RWPE2 (cell line): Measurements from ENCODE around the gene TTC39A.
"Not testable (repeated sequence)": the region's sequence is repeated elsewhere in the genome, so short reads cannot be mapped to it uniquely, and the experiment has no call there.

Experiments
- ATAC-seq: fragments of 200-7000 bp; cut with Tn5 transposase; 3 replicates; pipeline ENCODE4 v1.9.1; 2021; ENCODE audit warnings: low read depth
- DNase-seq: peaks from one replicate; pipeline ENCODE4 v3.0.0-alpha.2; 2020; ENCODE audit warnings: low spot score
- H3K27ac ChIP-seq: fragments of 450-650 bp; 2 replicates; pipeline ENCODE4 v1.5.1; 2017; ENCODE audit warnings: mild to moderate bottlenecking; ENCODE audit not compliant: poor library complexity, severe bottlenecking
- H3K27me3 ChIP-seq: fragments of 250-450 bp; sonication (Bioruptor Pico); 2 replicates; pipeline ENCODE4 v1.5.1; 2021; ENCODE audit warnings: mild to moderate bottlenecking, moderate library complexity; ENCODE audit not compliant: insufficient read depth, poor library complexity, severe bottlenecking
- H3K36me3 ChIP-seq: fragments of 250-450 bp; sonication (Bioruptor Pico); 2 replicates; pipeline ENCODE4 v1.5.1; 2020; ENCODE audit warnings: low read depth, mild to moderate bottlenecking, moderate library complexity
- H3K4me1 ChIP-seq: fragments of 250-450 bp; sonication (Bioruptor Pico); 2 replicates; pipeline ENCODE4 v1.5.1; 2021; ENCODE audit warnings: mild to moderate bottlenecking, moderate library complexity; ENCODE audit not compliant: insufficient read depth, poor library complexity, severe bottlenecking
- H3K4me3 ChIP-seq: fragments of 250-450 bp; sonication (Bioruptor Pico); 2 replicates; pipeline ENCODE4 v1.5.1; 2021; ENCODE audit warnings: mild to moderate bottlenecking, moderate library complexity; ENCODE audit not compliant: severe bottlenecking
- H3K9me3 ChIP-seq: fragments of 250-450 bp; sonication (Bioruptor Pico); 2 replicates; pipeline ENCODE4 v1.5.1; 2021; ENCODE audit warnings: mild to moderate bottlenecking, moderate library complexity; ENCODE audit not compliant: severe bottlenecking
- TF ChIP-seq, protein P1 (sequence below): fragments of 450-650 bp; IDR thresholded peaks from one replicate; pipeline ENCODE4 v1.5.1; 2017; ENCODE audit warnings: mild to moderate bottlenecking, moderate library complexity; ENCODE audit not compliant: poor library complexity, severe bottlenecking

The TTC39A gene

DNA sequence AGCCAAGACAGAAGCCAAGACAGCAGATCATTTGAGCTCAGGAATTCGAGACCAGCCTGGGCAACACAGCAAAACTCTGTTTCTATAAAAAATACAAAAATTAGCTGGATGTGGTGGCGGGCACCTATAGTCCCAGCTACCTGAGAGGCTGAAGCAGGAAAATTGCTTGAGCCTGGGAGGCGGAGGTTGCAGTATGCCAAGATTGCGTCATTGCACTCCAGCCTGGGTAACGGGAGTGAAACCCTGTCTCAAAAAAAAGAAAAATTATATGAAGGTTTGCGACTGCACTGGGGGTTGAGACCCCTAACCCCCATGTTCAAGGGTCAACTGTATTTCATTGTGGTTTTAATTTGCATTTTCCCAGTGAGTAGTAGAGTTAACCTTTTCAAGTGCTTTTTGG, 78.0 kb downstream of the TTC39A start:
- Histone ChIP-seq H3K4me3 (no peak overlapping the region), H3K9me3 (no peaks in the 10 kb centered on the region), H3K36me3 (peaks cover 3% of the 10 kb centered on the region; the same call in 1 of the 2 replicates), H3K4me1 (no peaks in the 10 kb centered on the region), H3K27ac (no peak overlapping the region), H3K27me3 (no peaks in the 10 kb centered on the region)
- TF ChIP-seq, protein P1, sequence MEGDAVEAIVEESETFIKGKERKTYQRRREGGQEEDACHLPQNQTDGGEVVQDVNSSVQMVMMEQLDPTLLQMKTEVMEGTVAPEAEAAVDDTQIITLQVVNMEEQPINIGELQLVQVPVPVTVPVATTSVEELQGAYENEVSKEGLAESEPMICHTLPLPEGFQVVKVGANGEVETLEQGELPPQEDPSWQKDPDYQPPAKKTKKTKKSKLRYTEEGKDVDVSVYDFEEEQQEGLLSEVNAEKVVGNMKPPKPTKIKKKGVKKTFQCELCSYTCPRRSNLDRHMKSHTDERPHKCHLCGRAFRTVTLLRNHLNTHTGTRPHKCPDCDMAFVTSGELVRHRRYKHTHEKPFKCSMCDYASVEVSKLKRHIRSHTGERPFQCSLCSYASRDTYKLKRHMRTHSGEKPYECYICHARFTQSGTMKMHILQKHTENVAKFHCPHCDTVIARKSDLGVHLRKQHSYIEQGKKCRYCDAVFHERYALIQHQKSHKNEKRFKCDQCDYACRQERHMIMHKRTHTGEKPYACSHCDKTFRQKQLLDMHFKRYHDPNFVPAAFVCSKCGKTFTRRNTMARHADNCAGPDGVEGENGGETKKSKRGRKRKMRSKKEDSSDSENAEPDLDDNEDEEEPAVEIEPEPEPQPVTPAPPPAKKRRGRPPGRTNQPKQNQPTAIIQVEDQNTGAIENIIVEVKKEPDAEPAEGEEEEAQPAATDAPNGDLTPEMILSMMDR = no peak
- no peak for DNase-seq
- no peak for ATAC-seq

DNA sequence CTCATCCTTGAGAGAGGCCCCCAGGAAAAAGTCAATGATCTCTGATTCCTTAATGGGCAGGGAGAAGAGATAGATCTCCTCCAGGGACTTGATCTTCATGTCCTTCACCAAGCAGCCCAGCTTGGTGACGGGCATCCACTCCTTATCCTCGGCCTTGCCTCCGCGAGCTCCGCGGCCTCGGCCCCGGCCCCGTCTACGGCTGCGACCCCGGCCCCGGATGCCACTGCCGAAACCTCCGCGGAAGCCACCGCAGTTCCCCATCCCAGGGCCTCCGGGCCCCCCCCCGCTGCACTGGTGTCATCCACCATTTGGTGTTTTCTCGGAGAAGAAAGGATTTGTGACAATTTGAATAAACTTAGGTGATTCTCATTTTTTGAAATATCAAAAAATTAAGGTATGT, 79.2 kb downstream of the TTC39A start:
- H3K9me3 ChIP-seq, H3K36me3 ChIP-seq, H3K27ac ChIP-seq, H3K4me3 ChIP-seq, ATAC-seq, DNase-seq, H3K4me1 ChIP-seq, H3K27me3 ChIP-seq: not testable (repeated sequence)

DNA sequence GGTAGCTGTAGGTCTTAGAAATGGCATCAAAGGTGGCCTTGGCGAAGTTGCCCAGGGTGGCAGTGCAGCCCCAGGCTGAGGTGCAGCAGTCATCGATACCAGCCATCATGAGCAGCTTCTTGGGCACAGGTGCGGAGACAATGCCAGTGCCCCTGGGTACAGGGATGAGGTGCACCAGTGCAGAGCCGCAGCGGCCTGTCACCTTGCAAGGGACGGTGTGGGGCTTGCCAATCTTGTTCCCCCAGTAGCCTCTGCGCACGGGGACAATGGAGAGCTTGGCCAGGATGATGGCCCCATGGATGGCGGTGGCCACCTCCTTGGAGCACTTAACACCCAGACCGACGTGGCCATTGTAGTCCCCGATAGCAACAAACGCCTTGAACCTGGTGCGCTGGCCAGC, 79.6 kb downstream of the TTC39A start:
- not testable (repeated sequence) for H3K4me3 ChIP-seq, H3K36me3 ChIP-seq, H3K9me3 ChIP-seq, ATAC-seq, H3K27ac ChIP-seq, DNase-seq, H3K27me3 ChIP-seq, H3K4me1 ChIP-seq

- Histone ChIP-seq H3K9me3 (no peaks in the 10 kb centered on the region), H3K4me1 (no peaks in the 10 kb centered on the region), H3K27me3 (no peaks in the 10 kb centered on the region), H3K27ac (no peak overlapping the region), H3K36me3 (peaks cover 9% of the 10 kb centered on the region), H3K4me3 (no peak overlapping the region)
- ATAC-seq = no peak
- TF ChIP-seq, protein P1 = no peak
- no peak for DNase-seq
These were observed 80.9 kb downstream of the TTC39A start for GRCh38 chr1:51249445-51249844.

DNA sequence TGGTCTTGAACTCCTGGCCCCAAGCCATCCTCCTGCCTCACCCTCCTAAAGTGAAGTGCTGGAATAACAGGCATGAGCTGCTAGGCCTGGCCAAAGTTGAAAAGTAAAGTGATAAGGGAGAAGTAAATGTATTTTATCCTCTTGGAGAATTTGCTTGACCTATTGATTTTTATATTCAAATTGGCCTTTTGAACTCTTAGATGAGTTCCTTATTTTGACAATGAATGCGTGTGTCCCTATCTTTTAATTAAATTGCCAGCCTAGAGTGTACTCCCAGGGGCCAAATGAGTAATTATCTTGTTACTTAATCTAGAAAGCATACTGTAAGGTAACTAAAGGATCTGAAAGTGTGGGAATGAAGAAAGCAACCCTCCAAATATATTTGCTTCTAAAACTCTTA, 82.9 kb downstream of the TTC39A start:
- no peaks in the 10 kb centered on the region for H3K4me1 ChIP-seq
- DNase-seq (no peak), ATAC-seq (no peak)
- peaks cover 15% of the 10 kb centered on the region for H3K36me3 ChIP-seq
- H3K27ac ChIP-seq = no peak overlapping the region
- H3K27me3 ChIP-seq = no peaks in the 10 kb centered on the region
- TF ChIP-seq, protein P1 = no peak
- no peaks in the 10 kb centered on the region for H3K9me3 ChIP-seq
- H3K4me3 ChIP-seq = no peak overlapping the region

GRCh38 chr1:51247022-51247421, 83.3 kb downstream of the TTC39A start:
- peaks cover 15% of the 10 kb centered on the region for H3K36me3 ChIP-seq
- no peaks in the 10 kb centered on the region for H3K27me3 ChIP-seq
- DNase-seq (no peak), ATAC-seq (no peak)
- no peak overlapping the region for H3K27ac ChIP-seq
- no peaks in the 10 kb centered on the region for H3K4me1 ChIP-seq
- H3K4me3 ChIP-seq = no peak overlapping the region
- H3K9me3 ChIP-seq = no peaks in the 10 kb centered on the region
- TF ChIP-seq, protein P1 = no peak
